ENCODE results near the gene C1RL.

DNA sequence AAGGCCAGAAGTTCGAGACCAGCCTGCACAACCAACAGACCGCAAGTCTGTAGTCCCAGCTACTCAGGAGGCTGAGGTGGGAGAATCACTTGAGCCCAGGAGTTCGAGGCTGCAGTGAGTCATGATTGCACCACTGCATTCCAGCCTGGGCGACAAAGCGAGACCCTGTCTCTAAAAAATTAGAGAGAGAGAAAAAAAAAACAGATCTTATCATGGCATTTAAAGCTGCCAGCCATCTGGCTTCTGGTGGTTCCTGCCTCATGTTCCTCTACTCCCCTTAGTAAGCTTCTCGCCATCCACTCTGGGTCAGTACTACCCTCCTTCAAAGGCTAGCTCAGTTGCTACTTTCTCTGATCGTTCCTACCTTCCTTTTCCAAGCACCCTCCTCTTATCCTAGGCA is 37.2 kb upstream of the C1RL start:
- TF ChIP-seq, protein P1, sequence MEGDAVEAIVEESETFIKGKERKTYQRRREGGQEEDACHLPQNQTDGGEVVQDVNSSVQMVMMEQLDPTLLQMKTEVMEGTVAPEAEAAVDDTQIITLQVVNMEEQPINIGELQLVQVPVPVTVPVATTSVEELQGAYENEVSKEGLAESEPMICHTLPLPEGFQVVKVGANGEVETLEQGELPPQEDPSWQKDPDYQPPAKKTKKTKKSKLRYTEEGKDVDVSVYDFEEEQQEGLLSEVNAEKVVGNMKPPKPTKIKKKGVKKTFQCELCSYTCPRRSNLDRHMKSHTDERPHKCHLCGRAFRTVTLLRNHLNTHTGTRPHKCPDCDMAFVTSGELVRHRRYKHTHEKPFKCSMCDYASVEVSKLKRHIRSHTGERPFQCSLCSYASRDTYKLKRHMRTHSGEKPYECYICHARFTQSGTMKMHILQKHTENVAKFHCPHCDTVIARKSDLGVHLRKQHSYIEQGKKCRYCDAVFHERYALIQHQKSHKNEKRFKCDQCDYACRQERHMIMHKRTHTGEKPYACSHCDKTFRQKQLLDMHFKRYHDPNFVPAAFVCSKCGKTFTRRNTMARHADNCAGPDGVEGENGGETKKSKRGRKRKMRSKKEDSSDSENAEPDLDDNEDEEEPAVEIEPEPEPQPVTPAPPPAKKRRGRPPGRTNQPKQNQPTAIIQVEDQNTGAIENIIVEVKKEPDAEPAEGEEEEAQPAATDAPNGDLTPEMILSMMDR (conservative IDR thresholded peaks at IDR 0.05; ENCODE audit: low read depth, low read length) = no peak
- no peak for TF ChIP-seq EZH2 (IDR thresholded peaks at IDR 0.05; ENCODE audit: borderline replicate concordance, low read depth, low read length, poor library complexity, severe bottlenecking)

Data from A673 (cell line).